GM18526 (cell line): ENCODE results near the gene TGM5.

ENCODE experiments used
- POLR2A ChIP-seq: IDR thresholded peaks from 3 replicates; pipeline ENCODE4 v1.6.1; 2011; ENCODE audit not compliant: insufficient read length; ENCODE audit errors: extremely low read depth

TGM5 gene

DNA sequence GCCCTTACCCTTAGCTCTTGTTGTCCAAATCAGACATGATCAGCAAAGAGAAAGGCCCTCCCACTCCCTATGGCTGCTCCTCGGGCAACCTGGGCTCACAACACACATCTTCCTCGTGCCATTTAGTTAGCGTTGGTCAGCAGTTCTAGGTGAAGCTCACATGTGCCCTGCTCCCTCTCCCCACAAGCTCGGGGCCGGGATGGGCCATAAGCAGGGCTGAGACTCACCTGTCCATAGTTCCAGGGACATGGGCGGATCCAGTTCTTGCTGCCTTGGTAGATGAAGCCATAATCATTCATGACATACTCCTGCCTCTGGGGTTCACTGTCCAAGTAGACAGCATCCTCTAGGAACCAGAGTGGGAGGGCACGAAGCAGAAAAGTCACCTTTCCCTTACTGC, 10.4 kb downstream of the TGM5 start:
- TF ChIP-seq POLR2A, result no peak

DNA sequence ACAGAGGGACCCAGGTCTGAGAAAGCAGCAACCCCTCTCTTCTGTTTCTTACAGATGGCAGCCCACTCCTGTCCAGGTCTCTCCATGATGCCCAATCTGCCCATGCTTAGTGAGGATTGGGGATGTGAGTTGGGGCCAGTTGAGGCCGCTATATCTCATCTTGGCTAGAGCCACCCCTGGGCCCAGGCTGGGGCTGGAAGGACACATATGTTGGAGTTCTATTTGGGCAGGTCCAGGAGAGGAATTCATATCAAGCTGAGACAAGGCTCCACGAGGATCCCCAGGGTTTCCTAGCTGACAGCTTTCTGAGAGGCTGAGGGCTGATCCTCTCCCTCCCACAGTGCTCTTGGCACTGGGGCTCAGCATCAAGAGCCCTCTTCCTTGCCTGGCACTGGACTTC, 11.4 kb downstream of the TGM5 start:
- TF ChIP-seq POLR2A, result no peak

DNA sequence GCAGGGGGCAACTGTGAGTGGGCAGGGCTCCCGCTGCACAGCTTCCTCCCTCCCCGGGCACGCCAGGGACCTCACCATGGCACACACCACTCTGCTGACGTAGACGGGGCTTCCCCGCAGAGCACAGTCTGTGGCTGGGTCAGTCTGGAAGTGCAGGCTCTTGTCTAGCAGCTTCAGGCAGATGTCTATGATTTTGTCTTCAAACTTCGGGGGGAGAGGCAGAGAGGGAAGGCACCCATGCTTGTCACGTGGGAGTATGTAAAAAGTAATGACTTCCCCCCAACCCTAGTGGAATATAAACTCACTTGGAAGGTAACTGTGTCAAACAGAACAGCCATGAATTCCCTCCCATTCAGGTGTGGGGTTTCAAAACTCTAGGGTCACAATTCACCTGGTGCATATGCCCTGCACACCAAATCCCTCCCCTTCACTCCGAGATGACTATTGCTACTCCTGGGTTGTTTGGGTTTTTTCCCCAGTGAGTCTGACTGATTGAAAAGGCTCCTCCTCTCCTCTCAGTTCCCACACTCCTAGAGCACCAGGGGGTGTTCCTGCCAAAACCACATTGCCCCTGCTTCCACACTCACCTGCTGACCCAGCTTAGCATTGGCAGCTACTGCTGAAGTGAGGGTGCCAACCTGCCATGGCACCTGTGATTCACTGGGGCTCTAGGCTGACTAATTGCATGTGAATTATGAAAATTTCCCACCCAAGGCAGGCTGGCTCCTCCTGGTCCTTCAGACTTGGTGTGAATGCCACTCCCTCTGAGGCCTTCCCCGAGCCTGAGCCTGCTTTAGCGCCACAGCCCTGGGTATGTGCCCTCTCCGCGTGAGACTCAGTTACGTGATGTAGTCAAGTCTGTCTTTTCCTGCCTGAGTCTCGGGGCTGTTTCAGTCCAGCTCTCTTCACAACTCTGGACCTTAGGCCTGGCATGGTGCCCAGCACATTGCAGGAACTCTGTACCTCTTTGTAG, 13.0 kb downstream of the TGM5 start:
- TF ChIP-seq POLR2A, result no peak

DNA sequence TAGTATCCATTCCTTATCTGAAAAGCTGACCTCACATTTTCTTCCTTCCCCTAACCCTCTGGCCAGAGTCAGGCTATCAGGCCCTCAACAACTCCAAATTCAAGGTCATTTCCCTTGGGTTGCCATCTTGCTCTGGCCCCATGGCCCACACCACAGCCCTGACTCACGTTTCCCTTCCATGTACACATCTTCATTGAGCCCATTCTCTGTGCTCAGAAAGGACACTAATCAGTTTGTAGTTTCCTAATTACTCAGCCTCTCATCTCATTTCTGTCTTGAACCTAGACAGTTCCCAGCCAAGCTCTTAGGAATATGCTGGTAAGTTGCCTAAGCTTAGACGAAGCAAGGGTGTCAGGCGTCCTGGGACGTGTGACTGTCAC, 14.9 kb downstream of the TGM5 start:
- TF ChIP-seq POLR2A, result no peak

DNA sequence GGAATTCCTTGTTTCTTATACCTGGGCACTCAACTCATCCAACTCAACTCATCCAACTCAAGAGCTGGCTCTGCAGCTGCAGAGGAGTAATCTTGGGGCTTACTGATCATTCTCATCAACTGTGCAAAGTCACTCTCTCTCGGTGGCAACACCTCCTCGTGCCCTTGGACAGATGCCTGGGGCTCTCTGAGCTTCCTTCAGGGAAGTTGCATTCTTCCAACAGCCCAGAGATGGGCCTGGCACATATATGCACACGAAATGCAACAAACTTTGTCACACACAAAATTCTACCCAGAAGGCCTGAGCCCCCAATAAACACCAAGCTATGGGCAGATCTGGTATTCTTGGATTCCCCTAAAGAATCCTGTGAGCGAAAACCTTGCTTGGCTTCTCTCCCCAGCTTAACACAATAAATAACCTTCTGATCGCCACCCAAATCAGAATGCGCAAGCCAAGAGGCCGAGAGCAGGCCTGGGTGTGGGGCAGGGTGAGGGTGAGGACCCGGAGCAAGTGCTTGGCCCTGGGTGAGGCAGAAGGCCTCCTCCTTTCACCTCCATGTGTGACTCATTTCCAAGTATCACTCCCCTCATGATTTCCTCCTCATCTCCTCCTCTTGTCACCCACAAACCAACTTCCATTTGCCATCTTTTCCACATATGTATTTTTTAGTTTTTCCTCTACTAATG, 15.4 kb downstream of the TGM5 start:
- TF ChIP-seq POLR2A, result no peak

DNA sequence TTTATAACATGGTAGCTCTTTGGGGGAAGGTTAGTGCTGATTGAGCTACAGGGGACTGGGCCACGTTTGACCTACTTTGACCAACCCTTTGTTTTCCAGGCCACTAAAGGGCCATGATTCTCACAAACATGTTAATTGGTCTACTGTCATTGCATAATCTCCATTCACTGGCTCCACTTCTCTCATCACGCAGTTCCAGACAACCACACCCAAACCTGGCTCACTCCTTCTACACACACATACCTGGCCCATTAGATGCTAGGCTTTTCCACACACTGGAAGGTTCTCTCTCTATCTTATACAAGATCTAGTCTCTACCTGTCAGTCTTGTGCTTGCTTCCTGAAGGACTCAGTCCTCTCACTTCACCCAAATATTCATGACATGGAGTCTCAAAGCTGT, 15.9 kb downstream of the TGM5 start:
- no peak for TF ChIP-seq POLR2A

DNA sequence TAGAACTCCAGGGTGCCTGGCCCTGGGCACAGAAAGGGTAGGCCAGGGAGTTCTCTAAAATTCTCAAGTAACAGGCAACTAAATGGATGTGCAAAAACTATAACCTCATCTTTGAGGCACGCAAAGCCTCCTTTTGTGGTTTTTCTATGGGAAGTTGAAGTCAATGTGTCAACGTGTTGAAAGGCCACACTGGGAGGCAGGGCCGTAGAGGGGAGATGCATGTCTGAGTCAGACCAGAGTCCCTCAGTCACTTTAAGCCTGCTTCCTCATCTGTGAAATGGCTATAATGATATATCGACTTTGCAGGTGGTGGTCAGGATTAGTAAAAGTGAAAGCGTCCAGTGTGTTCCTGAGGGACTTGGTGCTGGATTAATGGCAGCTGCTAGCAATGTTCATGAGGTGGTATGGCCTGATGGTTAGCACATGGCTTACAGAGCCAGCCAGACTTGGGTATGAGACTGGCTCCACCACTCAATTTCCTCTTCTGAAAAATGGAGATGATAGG, 17.0 kb downstream of the TGM5 start:
- TF ChIP-seq POLR2A, result no peak

DNA sequence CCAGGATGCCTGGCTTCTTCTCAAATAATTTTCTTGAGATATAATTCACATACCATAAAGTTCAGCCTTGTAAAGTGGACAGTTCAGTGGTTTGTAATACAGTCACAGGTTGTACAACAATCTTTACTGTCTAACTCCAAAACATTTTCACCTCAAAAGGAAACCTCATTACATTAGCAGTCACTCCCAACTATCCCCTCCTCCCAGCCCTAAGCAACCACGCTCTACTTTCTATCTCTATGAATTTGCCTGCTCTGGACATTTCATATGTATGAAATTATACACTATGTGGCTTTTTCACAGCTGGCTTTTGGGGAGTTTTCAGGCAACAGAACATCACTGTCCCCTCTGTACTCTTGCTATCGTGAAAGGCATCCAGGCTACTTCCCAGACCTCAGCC, 17.5 kb downstream of the TGM5 start:
- no peak for TF ChIP-seq POLR2A

DNA sequence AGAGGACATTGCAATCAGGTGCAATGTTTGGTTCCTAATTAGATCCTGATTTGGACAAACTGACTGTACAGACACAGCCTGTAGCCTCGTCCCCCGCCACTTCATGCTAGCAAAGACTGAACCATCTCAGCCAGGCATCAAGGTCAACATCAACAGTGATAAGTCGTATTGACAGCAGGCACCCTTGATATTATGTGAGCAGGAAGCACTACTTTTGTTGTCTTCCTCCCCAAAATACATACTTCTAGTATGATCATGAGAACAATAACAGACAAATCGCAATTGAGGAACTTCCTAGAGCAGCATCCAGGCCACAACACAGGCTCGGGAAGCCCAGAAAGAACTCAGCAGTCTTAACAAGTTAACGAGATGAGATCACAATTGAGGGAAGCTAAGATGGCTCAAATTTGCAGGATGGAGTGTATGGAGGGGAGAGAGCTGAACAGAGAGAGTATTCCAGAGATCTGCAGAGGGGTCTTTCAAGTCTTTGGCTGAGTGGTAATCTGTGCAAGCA, 20.4 kb downstream of the TGM5 start:
- TF ChIP-seq POLR2A, result no peak

DNA sequence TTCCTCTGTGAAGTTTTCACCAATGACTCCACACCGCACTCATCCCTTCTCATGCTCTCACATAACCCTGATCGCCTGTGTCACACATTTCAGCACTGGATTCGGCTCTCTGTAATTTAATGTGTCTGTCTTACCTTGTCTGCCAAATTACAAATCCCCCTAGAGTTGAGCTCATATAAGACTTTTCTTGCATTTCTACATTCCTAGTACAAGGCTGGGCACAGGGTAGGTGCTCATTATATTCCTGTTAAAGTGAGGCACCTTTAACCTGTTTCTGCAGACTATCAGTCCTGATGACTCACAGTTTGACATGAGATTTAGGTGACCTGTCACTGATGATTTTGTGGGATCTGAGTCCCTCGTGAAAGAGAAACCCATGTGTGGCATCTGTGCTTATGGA, 22.6 kb downstream of the TGM5 start:
- TF ChIP-seq POLR2A, result no peak

DNA sequence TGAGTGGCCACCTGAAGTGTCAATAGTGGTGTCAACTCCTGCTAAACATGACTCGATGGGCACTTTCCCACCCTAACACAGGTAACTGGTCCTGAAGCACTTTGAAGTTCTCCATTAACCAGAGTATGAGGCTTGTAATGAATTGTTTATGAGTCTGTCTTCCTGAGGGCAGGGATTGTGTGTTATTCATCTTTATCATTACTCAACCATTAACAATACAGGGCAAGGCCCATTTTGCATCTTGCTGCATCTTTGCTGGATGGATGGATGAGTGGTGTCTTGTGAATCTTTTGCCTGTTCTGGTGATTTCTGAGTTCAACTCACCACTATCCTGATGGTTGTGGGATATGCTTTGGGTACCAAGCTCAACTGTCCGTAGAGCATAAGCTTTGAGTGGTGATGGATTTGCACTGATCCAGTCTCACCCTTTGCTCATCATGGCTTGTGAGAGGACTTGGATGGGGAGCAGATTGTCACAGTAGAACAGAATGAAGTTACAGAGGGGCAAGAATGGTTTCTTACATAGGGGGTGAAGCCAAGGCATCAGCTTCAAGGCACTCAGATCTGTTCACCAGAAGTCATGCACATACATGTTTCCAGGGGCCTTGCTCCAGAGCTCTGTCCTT, 23.6 kb downstream of the TGM5 start:
- no peak for TF ChIP-seq POLR2A

DNA sequence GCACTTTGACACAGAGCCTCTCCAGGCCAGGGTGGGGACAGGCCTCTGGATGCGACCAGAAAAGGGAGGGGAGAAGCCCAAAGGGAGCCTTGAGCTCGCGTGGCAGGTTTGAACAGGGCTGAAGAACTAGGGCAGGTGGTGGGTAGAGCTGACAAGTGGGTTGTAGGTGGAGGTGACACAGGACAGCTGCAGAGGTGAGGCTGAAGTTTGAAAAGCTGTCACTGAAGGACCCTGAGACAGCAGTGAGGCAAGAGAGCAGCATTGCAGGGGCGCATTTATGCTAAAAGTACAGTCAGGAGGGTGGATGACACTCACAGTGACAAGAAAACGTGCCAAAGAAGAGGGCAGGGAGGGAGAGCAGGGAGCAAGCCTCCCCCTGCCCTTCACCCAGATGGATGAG, 24.1 kb downstream of the TGM5 start:
- TF ChIP-seq POLR2A, result no peak

DNA sequence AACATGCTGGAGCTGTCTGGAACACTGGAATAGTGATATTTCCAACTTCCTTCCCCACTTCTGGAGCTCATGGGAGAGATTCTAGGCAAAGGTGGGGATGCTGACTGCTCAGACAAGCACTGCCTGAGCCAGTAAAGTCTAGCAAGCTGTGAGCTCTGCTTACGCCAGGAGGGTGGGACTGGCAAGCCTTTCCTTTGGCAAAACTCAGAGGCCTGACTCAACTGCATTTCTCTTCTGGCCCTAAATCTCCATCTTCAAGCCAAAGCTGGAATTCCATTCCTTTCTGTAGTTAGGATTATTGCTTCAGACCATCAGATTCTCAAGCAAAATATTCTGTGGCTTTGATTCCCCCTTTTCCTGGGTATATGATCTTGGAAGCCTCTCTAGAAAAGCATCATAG, 25.6 kb downstream of the TGM5 start:
- no peak for TF ChIP-seq POLR2A

DNA sequence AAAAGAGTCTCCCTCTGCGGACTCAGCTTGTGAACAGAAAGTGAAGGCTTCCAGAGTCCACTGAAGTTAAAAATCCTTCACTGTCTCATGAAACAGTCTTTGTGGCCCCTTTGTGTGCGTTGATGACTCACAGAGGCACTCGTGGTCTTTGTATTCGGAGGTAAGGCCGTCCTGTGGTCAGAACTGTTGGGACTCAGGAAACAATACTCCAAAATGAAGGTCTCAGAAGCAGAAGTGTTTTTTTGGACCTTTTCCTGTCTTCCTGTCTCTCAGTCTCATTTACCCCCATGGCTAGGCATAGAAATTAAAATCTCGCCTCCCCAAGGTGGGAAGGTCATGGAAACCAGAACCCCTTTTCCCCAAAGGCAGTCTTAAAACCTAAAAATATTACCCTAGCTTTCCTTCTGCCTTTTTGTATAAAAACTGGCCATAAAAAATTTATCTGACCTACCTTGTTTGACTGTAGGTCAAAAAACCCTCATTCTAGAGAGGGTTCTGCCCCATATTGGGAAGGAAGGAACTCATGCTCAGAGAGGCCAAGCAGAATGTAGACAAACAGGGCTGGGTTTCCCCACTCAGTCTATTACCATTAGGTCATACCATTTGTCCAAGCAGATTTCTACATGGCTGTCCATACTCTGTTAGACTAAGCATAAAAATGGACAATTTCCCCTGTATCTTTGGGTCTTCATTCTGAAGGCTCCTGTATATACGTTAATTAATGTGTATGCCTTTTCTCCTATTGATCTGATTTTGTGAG, 26.8 kb downstream of the TGM5 start:
- no peak for TF ChIP-seq POLR2A

DNA sequence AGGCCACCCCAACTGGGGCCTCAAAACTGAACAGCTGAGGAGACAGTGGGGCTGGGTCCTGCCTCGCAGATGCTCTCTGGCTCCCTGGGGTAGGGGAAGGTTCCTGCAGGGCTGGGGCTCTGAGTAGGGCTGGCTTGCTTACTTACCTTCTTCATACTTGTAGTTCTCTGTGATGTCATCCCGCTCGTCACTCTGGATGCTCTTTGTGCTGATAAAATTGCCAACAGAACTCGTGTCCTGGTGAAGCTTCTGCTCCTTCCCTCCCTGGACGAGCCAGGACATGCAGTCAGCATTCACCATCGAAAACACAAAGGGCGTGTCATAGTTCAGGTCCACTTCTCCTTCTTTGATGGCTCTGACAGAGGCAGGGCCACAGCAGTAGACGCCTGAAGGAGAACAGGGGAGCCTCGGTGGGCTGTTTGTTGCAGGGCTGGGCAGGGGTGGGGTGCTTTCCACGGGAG, 28.0 kb downstream of the TGM5 start:
- TF ChIP-seq POLR2A, result no peak
